HG03442 (cell line): ENCODE results near the gene DPEP3.
A peak's percentile ranks its signal among the peaks of the same experiment; 100 is the strongest.
"Not testable (repeated sequence)": the region's sequence is repeated elsewhere in the genome, so short reads cannot be mapped to it uniquely, and the experiment has no call there.

Experiments used
- ATAC-seq: cut with Tn5 transposase; IDR thresholded peaks from one replicate; pipeline ENCODE4 v1.9.1; 2021; ENCODE audit warnings: mild to moderate bottlenecking, moderate library complexity; ENCODE audit not compliant: unreplicated experiment

DPEP3 gene

GRCh38 chr16:67994040-67994408 lies 13.7 kb upstream of the DPEP3 start:
- not testable (repeated sequence) for ATAC-seq

DNA sequence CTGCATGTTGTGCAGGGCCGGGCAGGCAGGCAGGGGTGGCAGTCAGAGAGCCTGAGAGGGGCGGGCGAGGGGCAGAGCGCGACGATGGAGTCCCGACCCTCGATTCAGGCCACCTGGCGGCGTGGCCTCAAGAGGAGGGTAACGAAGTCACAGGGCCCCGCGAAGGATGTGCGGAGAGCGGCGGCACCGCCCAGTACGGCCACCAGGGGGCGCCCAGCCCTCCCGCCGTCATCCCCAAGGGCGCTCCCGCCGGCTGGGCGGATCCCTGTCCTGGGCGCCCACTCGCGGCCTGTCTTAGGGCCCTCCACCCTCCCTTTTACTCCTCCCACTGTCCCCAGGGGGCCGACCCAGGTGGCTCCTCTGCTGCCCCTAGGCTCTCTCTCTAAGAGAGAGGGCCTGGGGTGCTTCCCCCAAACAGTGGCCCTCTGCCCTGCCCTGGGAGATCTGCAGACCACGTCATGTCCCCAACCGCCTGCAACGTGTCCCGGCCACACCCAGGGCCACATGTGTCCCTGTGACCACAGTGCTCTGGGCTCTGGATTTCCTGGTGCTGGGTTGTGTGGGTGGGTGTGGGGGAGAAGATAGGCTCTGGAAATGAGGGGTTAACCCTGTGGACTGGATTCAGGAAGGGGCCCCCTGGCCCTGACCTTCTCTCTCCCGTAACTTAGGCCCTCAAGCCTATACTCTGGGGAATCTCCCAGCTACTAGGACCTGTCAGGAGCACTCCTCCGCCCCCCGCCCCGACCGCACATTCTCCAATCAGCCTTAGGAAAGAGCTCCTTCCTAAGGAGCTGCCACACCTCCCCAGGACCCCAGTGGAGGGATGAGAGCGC lies 13.1 kb upstream of the DPEP3 start:
- peak; percentile 63 for ATAC-seq

- no peak for ATAC-seq
These were observed 12.4 kb upstream of the DPEP3 start for GRCh38 chr16:67992661-67993206.

DNA sequence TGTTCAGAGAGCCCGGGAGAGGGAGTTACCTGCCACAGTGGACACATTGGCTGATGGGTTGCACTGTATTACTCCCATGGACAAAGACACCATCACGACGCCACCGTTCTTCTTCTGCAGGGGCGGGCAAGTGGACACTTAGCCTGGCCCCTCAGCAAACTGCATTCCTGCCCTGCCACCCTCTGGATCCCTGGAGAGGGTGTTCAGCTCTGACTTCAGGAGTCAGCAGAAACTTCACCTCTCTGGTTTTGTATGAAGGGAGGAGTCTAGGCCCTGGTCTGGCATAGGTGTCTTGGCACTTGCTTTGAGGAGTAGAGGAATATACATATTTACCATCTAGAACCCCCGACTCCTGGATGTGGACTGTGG lies 9.7 kb upstream of the DPEP3 start:
- no peak for ATAC-seq

DNA sequence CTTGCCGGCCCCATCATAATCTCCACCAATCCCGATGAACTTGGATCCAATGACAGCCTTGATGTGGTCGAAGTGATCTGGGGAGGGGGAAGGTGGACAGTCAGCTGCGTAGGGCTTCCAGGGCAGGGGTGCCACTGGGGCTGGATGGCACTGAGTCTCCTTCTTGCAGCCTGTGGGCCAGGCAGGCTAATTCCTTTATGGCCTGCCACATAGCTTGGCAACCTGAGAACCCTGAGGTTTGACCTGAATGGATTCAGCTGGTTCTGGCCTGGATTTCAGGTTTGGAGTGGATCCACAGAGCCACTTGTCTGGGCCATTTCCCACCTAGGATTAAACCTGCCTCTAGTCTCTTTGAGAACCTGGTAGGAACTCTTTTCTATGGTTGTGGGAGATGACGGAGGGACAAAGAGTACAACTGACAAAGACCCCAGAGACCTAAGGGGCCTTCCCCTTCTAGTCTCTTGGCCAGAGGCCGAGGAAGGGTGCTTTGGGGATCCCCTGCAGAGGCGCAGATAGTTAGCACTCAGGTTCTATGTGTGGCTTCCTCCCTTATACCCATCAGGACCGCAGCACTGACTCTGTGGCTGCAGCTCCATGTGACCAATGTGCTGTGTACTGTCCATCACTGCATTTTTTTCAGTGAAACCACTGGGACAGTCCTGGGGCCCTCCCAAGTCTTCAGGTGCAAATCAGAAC lies 9.2 kb upstream of the DPEP3 start:
- ATAC-seq, result no peak

DNA sequence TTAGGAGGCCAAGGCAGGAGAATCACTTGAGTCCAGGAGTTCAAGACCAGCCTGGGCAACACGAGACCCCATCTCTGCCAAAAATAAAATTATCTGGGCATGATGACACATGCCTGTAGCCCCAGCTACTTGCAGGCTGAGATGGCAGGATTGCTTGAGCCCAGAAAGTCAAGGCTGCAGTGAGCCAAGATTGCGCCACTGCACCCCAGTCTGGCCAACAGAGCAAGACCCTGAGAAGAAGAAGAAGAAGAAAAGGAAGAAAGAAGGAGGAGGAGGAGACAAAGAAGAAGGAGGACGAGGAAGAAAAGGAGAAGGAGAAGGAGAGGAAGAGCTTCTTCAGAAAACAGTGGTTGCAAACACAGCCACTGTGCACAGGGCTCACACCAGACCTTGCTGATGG lies 8.4 kb upstream of the DPEP3 start:
- ATAC-seq, result no peak

GRCh38 chr16:67987460-67988160 lies 7.3 kb upstream of the DPEP3 start:
- no peak for ATAC-seq

GRCh38 chr16:67986949-67987348 lies 6.7 kb upstream of the DPEP3 start:
- ATAC-seq, result no peak

- ATAC-seq, result no peak
These were observed 1.9 kb upstream of the DPEP3 start for GRCh38 chr16:67982011-67982696.

DNA sequence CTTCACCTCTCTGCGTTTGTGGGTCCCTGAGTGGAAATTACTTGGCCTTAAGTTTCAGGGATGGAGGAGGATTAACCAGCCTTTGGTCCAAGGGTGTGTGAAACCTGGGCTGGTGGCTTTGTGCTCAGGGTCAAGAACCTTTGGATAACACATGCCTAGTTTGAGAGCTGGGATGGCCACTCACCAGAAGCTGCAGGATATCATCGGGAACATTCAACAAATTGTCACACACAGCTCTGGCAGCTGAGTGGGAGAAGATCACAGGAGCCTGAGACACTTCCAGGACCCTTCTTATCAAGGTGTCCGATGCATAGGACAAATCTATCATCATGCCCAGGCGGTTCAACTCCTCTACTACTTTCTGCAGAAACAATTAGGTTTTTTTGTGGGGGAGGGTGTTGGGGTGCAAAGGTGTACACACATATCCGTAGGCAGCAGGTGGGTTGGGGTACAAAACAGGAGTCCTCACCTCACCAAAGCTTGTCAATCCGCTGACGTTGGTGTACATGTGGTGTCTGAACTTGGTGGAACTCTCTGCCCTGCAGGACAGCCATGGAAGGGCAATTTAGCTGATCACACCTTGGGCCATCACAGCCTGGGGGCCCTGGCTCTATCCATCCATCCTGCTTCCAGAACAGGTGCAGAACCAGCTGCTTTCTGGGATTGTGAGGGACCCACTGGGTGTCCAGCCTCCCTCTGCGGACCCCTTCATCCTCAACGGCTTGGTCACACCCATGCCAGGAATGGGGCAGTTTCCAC lies 2.7 kb downstream of the DPEP3 start:
- no peak for ATAC-seq

DNA sequence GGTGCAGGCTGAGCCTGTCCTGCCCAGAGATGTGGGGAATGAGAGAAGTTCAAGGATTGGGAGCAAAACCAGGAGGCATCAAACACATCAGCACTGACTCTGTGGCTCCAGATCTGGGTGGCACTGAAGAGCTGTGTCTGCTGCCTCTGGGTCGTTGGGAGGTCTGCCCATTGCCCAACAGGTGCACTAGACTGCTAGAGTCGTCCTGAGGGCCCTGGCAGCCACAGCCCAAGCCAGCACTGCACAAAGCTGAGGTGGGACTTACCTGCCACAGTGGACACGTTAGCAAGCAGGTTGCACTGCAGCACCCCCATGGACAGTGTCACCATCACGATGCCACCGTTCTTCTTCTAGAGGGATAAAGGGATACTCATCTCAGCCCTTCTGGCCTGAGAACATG lies 3.3 kb downstream of the DPEP3 start:
- ATAC-seq, result no peak

DNA sequence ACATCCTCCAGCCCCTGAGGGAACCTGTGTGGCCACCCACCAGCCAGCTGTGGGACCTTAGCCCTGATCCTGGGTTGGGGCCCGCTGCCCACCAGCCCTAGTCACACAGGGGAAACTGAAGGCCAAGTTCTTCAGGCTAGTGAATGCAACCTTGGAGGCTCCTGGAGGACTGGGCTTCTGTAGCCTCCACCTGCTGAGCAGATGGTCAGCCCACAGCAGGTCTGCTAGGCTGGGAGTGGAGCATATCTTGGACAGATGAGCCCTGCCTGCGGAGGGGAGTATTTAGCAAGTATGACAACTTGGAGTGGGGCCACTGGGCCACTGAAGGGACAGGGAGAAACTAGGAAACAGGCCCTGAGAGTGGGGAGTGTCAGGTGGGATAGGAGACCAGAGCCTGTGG lies 4.1 kb downstream of the DPEP3 start:
- ATAC-seq, result no peak

- ATAC-seq, result no peak
These were observed 4.8 kb downstream of the DPEP3 start for GRCh38 chr16:67975321-67976105.

DNA sequence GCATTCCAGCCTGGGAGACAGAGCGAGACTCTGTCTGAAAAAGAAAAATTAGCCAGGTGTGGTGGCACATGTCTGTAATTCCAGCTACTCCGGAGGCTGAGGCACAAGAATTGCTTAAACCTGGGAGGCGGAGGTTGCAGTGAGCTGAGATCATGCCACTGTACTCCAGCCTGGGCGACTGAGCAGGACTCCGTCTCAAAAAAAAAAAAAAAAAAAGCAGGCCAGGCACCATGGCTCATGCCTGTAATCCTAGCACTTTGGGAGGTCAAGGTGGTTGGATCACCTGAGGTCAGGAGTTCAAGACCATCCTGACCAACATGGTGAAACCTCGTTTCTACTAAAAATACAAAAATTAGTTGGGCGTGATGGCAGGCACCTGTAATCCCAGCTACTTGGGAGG lies 8.0 kb downstream of the DPEP3 start:
- ATAC-seq, result not testable (repeated sequence)

- ATAC-seq, result no peak
These were observed 9.2 kb downstream of the DPEP3 start for GRCh38 chr16:67971111-67971510.

- ATAC-seq, result no peak
These were observed 10.9 kb downstream of the DPEP3 start for GRCh38 chr16:67969254-67970039.

DNA sequence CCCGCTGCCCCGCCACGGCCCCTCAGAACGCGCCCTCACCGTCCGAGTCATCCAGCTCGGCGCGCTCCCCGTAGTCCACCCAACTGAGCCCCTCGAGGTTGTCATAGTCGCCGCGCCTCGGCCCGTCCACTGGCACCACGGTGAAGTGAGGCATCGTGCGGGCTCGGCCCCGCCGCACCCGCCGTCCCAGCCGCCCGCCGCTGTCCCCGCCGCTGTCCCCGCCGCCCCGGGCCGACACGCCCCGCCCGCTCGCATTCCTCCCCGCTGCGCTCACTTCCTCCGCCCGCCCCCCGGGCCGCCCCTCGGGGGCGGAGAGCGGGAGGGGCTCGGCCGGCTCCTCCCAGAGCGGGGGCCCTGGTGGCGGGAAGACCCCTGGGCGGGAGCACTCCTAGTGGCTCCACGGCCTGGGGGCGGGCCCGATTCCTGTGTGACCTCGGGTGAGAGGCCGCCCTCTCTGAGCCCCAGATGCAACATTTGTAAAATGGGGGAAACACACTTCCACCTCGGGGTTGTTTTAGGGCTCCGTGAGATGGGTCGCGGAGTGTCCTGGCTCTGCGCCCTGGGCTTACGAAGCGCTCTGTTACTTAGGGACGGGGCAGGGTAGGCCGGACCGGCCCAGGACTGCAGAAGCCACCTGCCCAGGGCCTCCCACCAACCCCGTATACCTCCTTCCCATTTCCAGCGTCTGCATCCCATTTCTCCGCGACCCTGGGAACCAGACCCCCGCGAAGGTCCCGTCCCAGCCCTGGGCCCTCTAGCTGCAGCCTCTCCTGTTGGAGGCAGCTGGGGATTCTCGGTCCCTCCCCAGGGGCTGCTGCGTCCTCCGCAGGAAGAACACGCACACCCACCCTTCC lies 11.7 kb downstream of the DPEP3 start, which contains the start of gene SLC12A4:
Gene SLC12A4 (minus strand): TSS at position 238 of the 854 bp plus-strand sequence. CDS start 84 bp downstream, at position 154.
- ATAC-seq, result peak; percentile 65

DNA sequence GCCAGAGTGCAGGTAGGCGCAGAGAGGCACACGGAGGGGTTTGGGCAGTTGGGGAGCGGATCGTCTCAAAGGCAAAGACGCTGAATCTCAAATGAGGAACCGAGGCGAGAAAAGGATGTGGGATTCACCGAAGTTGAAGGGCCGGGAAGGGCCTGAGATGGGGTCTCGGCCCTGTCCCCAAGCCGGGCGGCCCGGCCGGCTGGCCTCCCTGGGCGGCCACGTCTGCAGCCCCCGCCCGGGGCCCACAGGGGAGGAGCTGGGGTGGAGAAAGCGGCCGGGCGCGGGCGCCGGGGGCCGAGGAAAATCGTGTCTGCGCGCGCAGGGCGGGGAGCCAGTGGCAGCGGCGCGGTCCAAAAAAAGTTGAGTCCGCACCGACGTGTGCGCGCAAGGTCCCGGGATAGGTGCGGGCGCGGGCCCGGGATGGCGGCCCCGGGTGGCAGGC lies 12.3 kb downstream of the DPEP3 start:
- peak; percentile 22 for ATAC-seq
